NCI-H345 treated with DMSO at 0.1 percent for 48 hours (cell line): Measurements from ENCODE around the gene ADAM12.

Experiments
- DNase-seq: peaks from one replicate; lab custom pipeline; 2025; ENCODE audit not compliant: unreplicated experiment; lab: John Stamatoyannopoulos, UW

Gene ADAM12

GRCh38 chr10:126090911-126091728 lies 297.2 kb downstream of the ADAM12 start:
- DNase-seq: no peak

GRCh38 chr10:126090443-126090842 lies 297.8 kb downstream of the ADAM12 start:
- DNase-seq: no peak

- no peak for DNase-seq
Observed at GRCh38 chr10:126087796-126088505, 300.3 kb downstream of the ADAM12 start.

GRCh38 chr10:126087153-126087680 lies 301.1 kb downstream of the ADAM12 start:
- no peak for DNase-seq

- no peak for DNase-seq
Observed at GRCh38 chr10:126085806-126086205, 302.5 kb downstream of the ADAM12 start.

GRCh38 chr10:126084369-126084768 lies 303.9 kb downstream of the ADAM12 start:
- DNase-seq: no peak

- no peak for DNase-seq
Observed at GRCh38 chr10:126083009-126083408, 305.3 kb downstream of the ADAM12 start.

- DNase-seq: no peak
Observed at GRCh38 chr10:126081841-126082466, 306.3 kb downstream of the ADAM12 start.

GRCh38 chr10:126080879-126081411 lies 307.3 kb downstream of the ADAM12 start:
- no peak for DNase-seq

- no peak for DNase-seq
Observed at GRCh38 chr10:126080291-126080825, 307.9 kb downstream of the ADAM12 start.

GRCh38 chr10:126075009-126075408 lies 313.3 kb downstream of the ADAM12 start:
- DNase-seq: no peak

GRCh38 chr10:126074291-126074690 lies 314.0 kb downstream of the ADAM12 start:
- no peak for DNase-seq

- DNase-seq: no peak
Observed at GRCh38 chr10:126073606-126074005, 314.7 kb downstream of the ADAM12 start.

- DNase-seq: no peak
Observed at GRCh38 chr10:126072622-126073021, 315.7 kb downstream of the ADAM12 start.

GRCh38 chr10:126070476-126071215 lies 317.6 kb downstream of the ADAM12 start:
- DNase-seq: no peak

- no peak for DNase-seq
Observed at GRCh38 chr10:126068322-126068721, 320.0 kb downstream of the ADAM12 start.

GRCh38 chr10:126066456-126066855 lies 321.8 kb downstream of the ADAM12 start:
- DNase-seq: no peak

GRCh38 chr10:126065751-126066377 lies 322.4 kb downstream of the ADAM12 start:
- no peak for DNase-seq

GRCh38 chr10:126064512-126064911 lies 323.8 kb downstream of the ADAM12 start:
- no peak for DNase-seq

GRCh38 chr10:126063353-126063791 lies 324.9 kb downstream of the ADAM12 start:
- no peak for DNase-seq
